HepG2 (cell line): ENCODE results near the gene NFIC. TPM values are rescaled to one million over a fixed set of nuclear protein-coding genes. Genes with fewer than 3 reads are reported as not detected.

Experiments
- AKNA ChIP-seq: sonication (generic); formaldehyde crosslinking; IDR thresholded peaks from 2 replicates; pipeline ENCODE4 v1.4.0; 2020; ENCODE audit warnings: missing genetic modification reagents, borderline replicate concordance
- BCL6 ChIP-seq: IDR thresholded peaks from 2 replicates; pipeline ENCODE4 v1.6.1; 2016; ENCODE audit warnings: missing genetic modification reagents, missing compliant biosample characterization
- BRD4 ChIP-seq: sonication (generic); formaldehyde crosslinking; IDR thresholded peaks from 2 replicates; pipeline ENCODE4 v1.4.0; 2020; ENCODE audit warnings: missing genetic modification reagents
- GMEB1 ChIP-seq: sonication (generic); formaldehyde crosslinking; IDR thresholded peaks from 2 replicates; pipeline ENCODE4 v1.5.1; 2020; ENCODE audit warnings: missing genetic modification reagents, mild to moderate bottlenecking, borderline replicate concordance
- IRF2 ChIP-seq: IDR thresholded peaks from 2 replicates; pipeline ENCODE4 v1.6.1; 2018; ENCODE audit warnings: missing genetic modification reagents, missing compliant biosample characterization
- IRF9 ChIP-seq: sonication (generic); formaldehyde crosslinking; IDR thresholded peaks from 2 replicates; pipeline ENCODE4 v1.8.0; 2022; ENCODE audit warnings: missing genetic modification reagents, mild to moderate bottlenecking, borderline replicate concordance
- MIER3 ChIP-seq: IDR thresholded peaks from 2 replicates; pipeline ENCODE4 v1.6.1; 2016; ENCODE audit warnings: missing compliant biosample characterization, borderline replicate concordance
- SNRNP70 ChIP-seq: fragments of 200-400 bp; formaldehyde crosslinking; IDR thresholded peaks from 2 replicates; pipeline ENCODE4 v1.6.1; 2017; ENCODE audit warnings: mild to moderate bottlenecking, low read depth, low read length, moderate library complexity
- SP4 ChIP-seq: sonication (generic); formaldehyde crosslinking; IDR thresholded peaks from 2 replicates; pipeline ENCODE4 v1.8.1; 2023; ENCODE audit warnings: mild to moderate bottlenecking, missing genetic modification reagents
- TAF1 ChIP-seq: sonication (generic); formaldehyde crosslinking; IDR thresholded peaks from 2 replicates; pipeline ENCODE4 v1.4.0; 2020; ENCODE audit warnings: missing genetic modification reagents
- TARDBP ChIP-seq: sonication (generic); formaldehyde crosslinking; IDR thresholded peaks from 2 replicates; pipeline ENCODE4 v1.8.0; 2022; ENCODE audit warnings: mild to moderate bottlenecking, missing genetic modification reagents
- THRA ChIP-seq: sonication (generic); formaldehyde crosslinking; IDR thresholded peaks from 2 replicates; pipeline ENCODE4 v1.4.0; 2020; ENCODE audit warnings: missing genetic modification reagents, borderline replicate concordance
- TOPORS ChIP-seq: sonication (generic); formaldehyde crosslinking; IDR thresholded peaks from 2 replicates; pipeline ENCODE4 v1.8.0; 2023; ENCODE audit warnings: mild to moderate bottlenecking, missing genetic modification reagents
- ZNF180 ChIP-seq: sonication (generic); formaldehyde crosslinking; IDR thresholded peaks from 2 replicates; pipeline ENCODE4 v1.4.0; 2020; ENCODE audit warnings: low read depth, missing genetic modification reagents, borderline replicate concordance
- ZNF33B ChIP-seq: sonication (generic); formaldehyde crosslinking; IDR thresholded peaks from 2 replicates; pipeline ENCODE4 v1.5.1; 2020; ENCODE audit warnings: mild to moderate bottlenecking, missing genetic modification reagents
- ZNF350 ChIP-seq: sonication (generic); formaldehyde crosslinking; IDR thresholded peaks from 2 replicates; pipeline ENCODE4 v1.4.0; 2020; ENCODE audit warnings: mild to moderate bottlenecking, low read depth, missing genetic modification reagents, borderline replicate concordance
- ZNF550 ChIP-seq: sonication (generic); formaldehyde crosslinking; IDR thresholded peaks from 2 replicates; pipeline ENCODE4 v1.4.0; 2020; ENCODE audit warnings: mild to moderate bottlenecking, missing genetic modification reagents, borderline replicate concordance
- ZNF737 ChIP-seq: sonication (generic); formaldehyde crosslinking; IDR thresholded peaks from 2 replicates; pipeline ENCODE4 v1.5.0; 2020; ENCODE audit warnings: missing genetic modification reagents, mild to moderate bottlenecking, borderline replicate concordance
- ZNF788 ChIP-seq: sonication (generic); formaldehyde crosslinking; IDR thresholded peaks from 2 replicates; pipeline ENCODE4 v1.5.0; 2020; ENCODE audit warnings: mild to moderate bottlenecking, missing genetic modification reagents, borderline replicate concordance
- ZNF816 ChIP-seq: sonication (generic); formaldehyde crosslinking; IDR thresholded peaks from 2 replicates; pipeline ENCODE4 v1.8.0; 2022; ENCODE audit warnings: missing genetic modification reagents, mild to moderate bottlenecking, borderline replicate concordance
- ZZZ3 ChIP-seq: sonication (generic); formaldehyde crosslinking; IDR thresholded peaks from 2 replicates; pipeline ENCODE4 v1.4.0; 2020; ENCODE audit warnings: missing genetic modification reagents, mild to moderate bottlenecking, borderline replicate concordance
- polyA plus RNA-seq, 8 experiments: library from polyadenylated mRNA; depleted of rRNA in 3 of 8; stranded (reverse) in 7 of 8; unstranded in 1 of 8; fragments of >200 nt; fragmentation: Illumina TruSeq in 4 of 8; extraction: Trizol in 4 of 8; gene quantifications; 2 replicates each; pipeline versions ENCODE4 v1.2.1 to v1.2.3, GENCODE V29; 2011 to 2016; ENCODE audit warnings: low read depth in 4 of 8, missing spikeins in 1 of 8, mixed read lengths in 1 of 8; ENCODE audit not compliant: insufficient read depth in 1 of 8
- total RNA-seq, 5 experiments: library from RNA; depleted of rRNA; stranded (reverse); fragments of >200 nt; fragmentation: Illumina TruSeq; extraction: Trizol; gene quantifications; 2 replicates each; pipeline ENCODE4 v1.2.3, GENCODE V29; 2016; ENCODE audit warnings: low read depth in 1 of 5

Gene NFIC
- total and polyA plus RNA-seq, 2 of the 13 experiments (the other 11 are each of a cell fraction or from before 2014, with no cell fraction given) = 1.3 to 2.5 TPM

- TF ChIP-seq ZNF788 (CRISPR knock-in tag) (no peak), GMEB1 (CRISPR knock-in tag) (0 out of 2 replicates have a peak, but pooled peaks have one; percentile 30), SP4 (CRISPR knock-in tag) (no peak), TARDBP (CRISPR knock-in tag) (no peak), TAF1 (CRISPR knock-in tag) (no peak), IRF9 (CRISPR knock-in tag) (0 out of 2 replicates have a peak, but pooled peaks have one; percentile 15), BRD4 (CRISPR knock-in tag) (no peak), ZNF737 (CRISPR knock-in tag) (no peak), ZNF816 (CRISPR knock-in tag) (no peak), THRA (CRISPR knock-in tag) (no peak), MIER3 (no peak), TOPORS (no peak), IRF2 (CRISPR knock-in tag) (no peak), ZNF180 (CRISPR knock-in tag) (no peak), ZNF350 (CRISPR knock-in tag) (no peak), SNRNP70 (no peak), ZNF33B (CRISPR knock-in tag) (no peak), AKNA (CRISPR knock-in tag) (no peak), ZNF550 (CRISPR knock-in tag) (no peak), BCL6 (no peak), ZZZ3 (CRISPR knock-in tag) (no peak)
Observed at GRCh38 chr19:3507371-3508120, 141.2 kb downstream of the NFIC start (continued).
